K562 (cell line): ENCODE measurements around the gene BNIP5. TPM values are rescaled to one million over a fixed set of nuclear protein-coding genes. Genes with fewer than 3 reads are reported as not detected.

Experiments
- ARID2 ChIP-seq: fragments of 450-650 bp; IDR thresholded peaks from 2 replicates; pipeline ENCODE4 v1.6.1; 2017; ENCODE audit warnings: antibody characterized with exemption, mild to moderate bottlenecking
- CBX2 ChIP-seq: fragments of 200-600 bp; sonication (generic); IDR thresholded peaks from one replicate; pipeline ENCODE4 v1.6.1; 2012; ENCODE audit warnings: mild to moderate bottlenecking, low read length, inconsistent platforms; ENCODE audit not compliant: insufficient read depth, poor library complexity, severe bottlenecking
- POLR2G ChIP-seq: fragments of 200-400 bp; formaldehyde crosslinking; IDR thresholded peaks from 2 replicates; pipeline ENCODE4 v1.6.1; 2017; ENCODE audit warnings: low read depth, mild to moderate bottlenecking, antibody characterized with exemption, low read length, moderate library complexity
- RFX5 ChIP-seq: IDR thresholded peaks from 2 replicates; pipeline ENCODE4 v1.6.1; 2011; ENCODE audit warnings: low read depth, mild to moderate bottlenecking, improper control_type of control experiment, low read length
- RHOXF2B ChIP-seq: fragments of 250-450 bp; sonication (Bioruptor Pico); conservative IDR thresholded peaks from 2 replicates; pipeline ENCODE4 v1.5.1; 2021
- RNF2 ChIP-seq: sonication (generic); IDR thresholded peaks from 2 replicates; pipeline ENCODE4 v1.6.1; 2016
- ZFP30 ChIP-seq: fragments of 250-450 bp; sonication (Bioruptor Pico); IDR thresholded peaks from 2 replicates; pipeline ENCODE4 v1.8.0; 2022; ENCODE audit warnings: moderate library complexity, mild to moderate bottlenecking, inconsistent platforms, borderline replicate concordance
- ZNF431 ChIP-seq: sonication (generic); formaldehyde crosslinking; IDR thresholded peaks from 2 replicates; pipeline ENCODE4 v1.8.0; 2022; ENCODE audit warnings: mild to moderate bottlenecking, missing genetic modification reagents
- polyA plus RNA-seq, 8 experiments: library from polyadenylated mRNA; depleted of rRNA in 4 of 8; stranded (reverse) in 5 of 8; unstranded in 3 of 8; fragments of >200 nt; fragmentation: Nextera tagmentation in 2 of 8; fragmentation: Illumina TruSeq in 1 of 8; extraction: Ambion mirVana in 2 of 8; extraction: Trizol in 1 of 8; gene quantifications; 2 replicates each; pipeline versions ENCODE4 v1.2.1 to v1.2.3, GENCODE V29; 2011 to 2014; ENCODE audit warnings: inconsistent platforms in 1 of 8, missing spikeins in 1 of 8
- total RNA-seq, 7 experiments: library from RNA; depleted of rRNA in 6 of 7; stranded (reverse); fragments of >200 nt in 6 of 7; fragmentation: Illumina TruSeq in 2 of 7; extraction: Trizol in 2 of 7; gene quantifications; 2 replicates each; pipeline versions ENCODE4 v1.2.1 to v1.2.3, GENCODE V29; 2011 to 2021; ENCODE audit warnings: low replicate concordance in 1 of 7
- TF ChIP-seq, protein P1 (sequence below): fragments of 450-650 bp; IDR thresholded peaks from 2 replicates; pipeline ENCODE4 v1.6.1; 2018; ENCODE audit not compliant: partially characterized antibody
- TF ChIP-seq, protein P2 (sequence below): fragments of 250-450 bp; sonication (Bioruptor Pico); IDR thresholded peaks from 2 replicates; pipeline ENCODE4 v1.6.1; 2021; ENCODE audit warnings: mild to moderate bottlenecking
- TF ChIP-seq, protein P3 (sequence below): fragments of 450-650 bp; conservative IDR thresholded peaks from 2 replicates; pipeline ENCODE4 v1.6.1; 2016; ENCODE audit warnings: missing genetic modification characterization, low read depth, mild to moderate bottlenecking, control low read depth, missing compliant biosample characterization
- TF ChIP-seq, protein P4 (sequence below): fragments of 250-450 bp; sonication (Bioruptor Pico); IDR thresholded peaks from 2 replicates; pipeline ENCODE4 v1.8.0; 2021; ENCODE audit warnings: moderate library complexity, mild to moderate bottlenecking, inconsistent platforms
- TF ChIP-seq, protein P5 (sequence below): fragments of 450-650 bp; IDR thresholded peaks from 2 replicates; pipeline ENCODE4 v1.6.1; 2017; ENCODE audit warnings: antibody characterized with exemption
- TF ChIP-seq, protein P6 (sequence below), 2 experiments: fragments of 250-450 bp in 1 of 2; fragments of 450-650 bp in 1 of 2; sonication (Bioruptor Pico) in 1 of 2; IDR thresholded peaks; 2 replicates each; pipeline versions ENCODE4 v1.6.1 to v1.8.0; 2016 to 2021; ENCODE audit warnings: mild to moderate bottlenecking in 2 of 2, moderate library complexity in 2 of 2, missing compliant biosample characterization in 1 of 2, missing genetic modification characterization in 1 of 2

The BNIP5 gene
- total and polyA plus RNA-seq, 9 of the 15 experiments (the other 6 are each of a cell fraction or from before 2014, with no cell fraction given), result not detected

DNA sequence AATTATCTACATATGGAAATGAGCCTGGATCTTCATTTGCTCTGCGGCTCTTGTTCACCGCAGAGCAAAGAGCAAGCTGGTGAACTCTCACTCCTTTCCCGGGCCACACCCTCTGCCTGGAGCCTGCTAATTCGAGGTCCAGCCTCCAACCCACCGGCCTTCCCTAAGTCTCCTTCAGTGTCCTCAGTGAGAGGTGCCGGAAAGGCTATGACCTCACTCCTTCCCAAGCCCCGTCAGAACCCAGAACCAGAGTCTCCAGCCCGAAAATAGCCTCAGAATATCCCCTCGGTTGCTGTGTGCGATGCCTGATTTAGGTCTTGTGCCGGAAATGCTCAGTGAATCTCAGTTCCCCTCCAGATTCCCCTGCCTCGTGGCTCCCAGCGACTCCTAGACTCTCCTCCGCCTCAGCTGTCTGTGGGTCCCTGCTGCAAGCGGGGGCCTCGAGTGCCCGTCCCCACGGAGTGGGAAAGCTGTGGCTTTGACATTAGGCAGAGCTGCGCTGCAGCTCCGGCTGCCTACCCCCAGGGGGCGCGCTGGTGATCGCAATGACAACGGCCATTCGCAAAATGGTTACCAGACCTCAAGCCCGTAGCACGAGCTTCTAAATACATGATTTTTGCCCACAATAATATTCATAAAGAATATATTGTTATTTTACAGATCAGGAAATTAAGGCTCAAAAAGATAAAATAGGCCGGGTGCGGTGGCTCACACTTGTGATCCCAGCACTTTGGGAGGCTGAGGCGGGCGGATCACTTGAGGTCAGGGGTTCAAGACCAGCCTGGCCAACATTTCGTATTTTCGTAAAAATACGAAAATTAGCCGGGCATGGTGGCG, 4.1 kb upstream of the BNIP5 start (continued):
- TF ChIP-seq, protein P1, sequence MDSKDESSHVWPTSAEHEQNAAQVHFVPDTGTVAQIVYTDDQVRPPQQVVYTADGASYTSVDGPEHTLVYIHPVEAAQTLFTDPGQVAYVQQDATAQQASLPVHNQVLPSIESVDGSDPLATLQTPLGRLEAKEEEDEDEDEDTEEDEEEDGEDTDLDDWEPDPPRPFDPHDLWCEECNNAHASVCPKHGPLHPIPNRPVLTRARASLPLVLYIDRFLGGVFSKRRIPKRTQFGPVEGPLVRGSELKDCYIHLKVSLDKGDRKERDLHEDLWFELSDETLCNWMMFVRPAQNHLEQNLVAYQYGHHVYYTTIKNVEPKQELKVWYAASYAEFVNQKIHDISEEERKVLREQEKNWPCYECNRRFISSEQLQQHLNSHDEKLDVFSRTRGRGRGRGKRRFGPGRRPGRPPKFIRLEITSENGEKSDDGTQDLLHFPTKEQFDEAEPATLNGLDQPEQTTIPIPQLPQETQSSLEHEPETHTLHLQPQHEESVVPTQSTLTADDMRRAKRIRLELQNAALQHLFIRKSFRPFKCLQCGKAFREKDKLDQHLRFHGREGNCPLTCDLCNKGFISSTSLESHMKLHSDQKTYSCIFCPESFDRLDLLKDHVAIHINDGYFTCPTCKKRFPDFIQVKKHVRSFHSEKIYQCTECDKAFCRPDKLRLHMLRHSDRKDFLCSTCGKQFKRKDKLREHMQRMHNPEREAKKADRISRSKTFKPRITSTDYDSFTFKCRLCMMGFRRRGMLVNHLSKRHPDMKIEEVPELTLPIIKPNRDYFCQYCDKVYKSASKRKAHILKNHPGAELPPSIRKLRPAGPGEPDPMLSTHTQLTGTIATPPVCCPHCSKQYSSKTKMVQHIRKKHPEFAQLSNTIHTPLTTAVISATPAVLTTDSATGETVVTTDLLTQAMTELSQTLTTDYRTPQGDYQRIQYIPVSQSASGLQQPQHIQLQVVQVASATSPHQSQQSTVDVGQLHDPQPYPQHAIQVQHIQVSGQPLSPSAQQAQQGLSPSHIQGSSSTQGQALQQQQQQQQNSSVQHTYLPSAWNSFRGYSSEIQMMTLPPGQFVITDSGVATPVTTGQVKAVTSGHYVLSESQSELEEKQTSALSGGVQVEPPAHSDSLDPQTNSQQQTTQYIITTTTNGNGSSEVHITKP, result no peak
- TF ChIP-seq, protein P2, sequence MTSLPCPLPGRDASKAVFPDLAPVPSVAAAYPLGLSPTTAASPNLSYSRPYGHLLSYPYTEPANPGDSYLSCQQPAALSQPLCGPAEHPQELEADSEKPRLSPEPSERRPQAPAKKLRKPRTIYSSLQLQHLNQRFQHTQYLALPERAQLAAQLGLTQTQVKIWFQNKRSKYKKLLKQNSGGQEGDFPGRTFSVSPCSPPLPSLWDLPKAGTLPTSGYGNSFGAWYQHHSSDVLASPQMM (CRISPR knock-in tag), result no peak
- TF ChIP-seq, protein P3, sequence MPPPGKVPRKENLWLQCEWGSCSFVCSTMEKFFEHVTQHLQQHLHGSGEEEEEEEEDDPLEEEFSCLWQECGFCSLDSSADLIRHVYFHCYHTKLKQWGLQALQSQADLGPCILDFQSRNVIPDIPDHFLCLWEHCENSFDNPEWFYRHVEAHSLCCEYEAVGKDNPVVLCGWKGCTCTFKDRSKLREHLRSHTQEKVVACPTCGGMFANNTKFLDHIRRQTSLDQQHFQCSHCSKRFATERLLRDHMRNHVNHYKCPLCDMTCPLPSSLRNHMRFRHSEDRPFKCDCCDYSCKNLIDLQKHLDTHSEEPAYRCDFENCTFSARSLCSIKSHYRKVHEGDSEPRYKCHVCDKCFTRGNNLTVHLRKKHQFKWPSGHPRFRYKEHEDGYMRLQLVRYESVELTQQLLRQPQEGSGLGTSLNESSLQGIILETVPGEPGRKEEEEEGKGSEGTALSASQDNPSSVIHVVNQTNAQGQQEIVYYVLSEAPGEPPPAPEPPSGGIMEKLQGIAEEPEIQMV (tag), result no peak
- TF ChIP-seq POLR2G (no peak), ZFP30 (CRISPR knock-in tag) (no peak), RHOXF2B (CRISPR knock-in tag) (no peak), CBX2 (no peak), RNF2 (peak; percentile 50; the same call in 1 of the 2 replicates), ARID2 (peak; percentile 48; the same call in 1 of the 2 replicates), ZNF431 (CRISPR knock-in tag) (0 out of 2 replicates have a peak, but pooled peaks have one; percentile 14), RFX5 (no peak)
- TF ChIP-seq, protein P4, sequence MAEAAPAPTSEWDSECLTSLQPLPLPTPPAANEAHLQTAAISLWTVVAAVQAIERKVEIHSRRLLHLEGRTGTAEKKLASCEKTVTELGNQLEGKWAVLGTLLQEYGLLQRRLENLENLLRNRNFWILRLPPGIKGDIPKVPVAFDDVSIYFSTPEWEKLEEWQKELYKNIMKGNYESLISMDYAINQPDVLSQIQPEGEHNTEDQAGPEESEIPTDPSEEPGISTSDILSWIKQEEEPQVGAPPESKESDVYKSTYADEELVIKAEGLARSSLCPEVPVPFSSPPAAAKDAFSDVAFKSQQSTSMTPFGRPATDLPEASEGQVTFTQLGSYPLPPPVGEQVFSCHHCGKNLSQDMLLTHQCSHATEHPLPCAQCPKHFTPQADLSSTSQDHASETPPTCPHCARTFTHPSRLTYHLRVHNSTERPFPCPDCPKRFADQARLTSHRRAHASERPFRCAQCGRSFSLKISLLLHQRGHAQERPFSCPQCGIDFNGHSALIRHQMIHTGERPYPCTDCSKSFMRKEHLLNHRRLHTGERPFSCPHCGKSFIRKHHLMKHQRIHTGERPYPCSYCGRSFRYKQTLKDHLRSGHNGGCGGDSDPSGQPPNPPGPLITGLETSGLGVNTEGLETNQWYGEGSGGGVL (CRISPR knock-in tag), result no peak
- TF ChIP-seq, protein P5, sequence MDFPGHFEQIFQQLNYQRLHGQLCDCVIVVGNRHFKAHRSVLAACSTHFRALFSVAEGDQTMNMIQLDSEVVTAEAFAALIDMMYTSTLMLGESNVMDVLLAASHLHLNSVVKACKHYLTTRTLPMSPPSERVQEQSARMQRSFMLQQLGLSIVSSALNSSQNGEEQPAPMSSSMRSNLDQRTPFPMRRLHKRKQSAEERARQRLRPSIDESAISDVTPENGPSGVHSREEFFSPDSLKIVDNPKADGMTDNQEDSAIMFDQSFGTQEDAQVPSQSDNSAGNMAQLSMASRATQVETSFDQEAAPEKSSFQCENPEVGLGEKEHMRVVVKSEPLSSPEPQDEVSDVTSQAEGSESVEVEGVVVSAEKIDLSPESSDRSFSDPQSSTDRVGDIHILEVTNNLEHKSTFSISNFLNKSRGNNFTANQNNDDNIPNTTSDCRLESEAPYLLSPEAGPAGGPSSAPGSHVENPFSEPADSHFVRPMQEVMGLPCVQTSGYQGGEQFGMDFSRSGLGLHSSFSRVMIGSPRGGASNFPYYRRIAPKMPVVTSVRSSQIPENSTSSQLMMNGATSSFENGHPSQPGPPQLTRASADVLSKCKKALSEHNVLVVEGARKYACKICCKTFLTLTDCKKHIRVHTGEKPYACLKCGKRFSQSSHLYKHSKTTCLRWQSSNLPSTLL, result no peak
- TF ChIP-seq, protein P6, sequence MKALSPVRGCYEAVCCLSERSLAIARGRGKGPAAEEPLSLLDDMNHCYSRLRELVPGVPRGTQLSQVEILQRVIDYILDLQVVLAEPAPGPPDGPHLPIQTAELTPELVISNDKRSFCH (CRISPR knock-in tag; IDR thresholded peaks at IDR 0.05), result no peak
- TF ChIP-seq, protein P6 (tag; IDR thresholded peaks at IDR 0.05), result peak; percentile 80
